BLaER1 (cell line): ENCODE results near the gene KCP.

Source experiments
- H3K27ac ChIP-seq: shearing (Covaris generic); formaldehyde crosslinking; 2 replicates; pipeline ENCODE4 v1.8.1; 2022
- H3K27me3 ChIP-seq: shearing (Covaris generic); formaldehyde crosslinking; 2 replicates; pipeline ENCODE4 v1.8.1; 2022
- H3K36me3 ChIP-seq: shearing (Covaris generic); formaldehyde crosslinking; 2 replicates; pipeline ENCODE4 v1.8.1; 2022
- H3K4me1 ChIP-seq: shearing (Covaris generic); formaldehyde crosslinking; 2 replicates; pipeline ENCODE4 v1.8.1; 2022
- H3K4me2 ChIP-seq: shearing (Covaris generic); formaldehyde crosslinking; 2 replicates; pipeline ENCODE4 v1.8.1; 2022
- H3K4me3 ChIP-seq: shearing (Covaris generic); formaldehyde crosslinking; 2 replicates; pipeline ENCODE4 v1.8.1; 2022
- H3K9ac ChIP-seq: shearing (Covaris generic); formaldehyde crosslinking; 2 replicates; pipeline ENCODE4 v1.8.1; 2022
- H3K9me3 ChIP-seq: shearing (Covaris generic); formaldehyde crosslinking; 2 replicates; pipeline ENCODE4 v1.8.1; 2022
- H4K20me1 ChIP-seq: shearing (Covaris generic); formaldehyde crosslinking; 2 replicates; pipeline ENCODE4 v1.8.1; 2022
- Cebpa-rat ChIP-seq: shearing (Covaris generic); IDR thresholded peaks from 2 replicates; pipeline ENCODE4 v1.8.1; 2022

KCP gene

GRCh38 chr7:128887169-128888038 lies 23.1 kb downstream of the KCP start:
- Histone ChIP-seq H4K20me1 (no peaks in the 10 kb centered on the region), H3K27me3 (peaks cover 45% of the 10 kb centered on the region), H3K4me1 (peaks cover 9% of the 10 kb centered on the region), H3K9ac (no peak overlapping the region), H3K4me2 (no peak overlapping the region), H3K4me3 (no peak overlapping the region), H3K9me3 (no peaks in the 10 kb centered on the region), H3K27ac (no peak overlapping the region), H3K36me3 (no peaks in the 10 kb centered on the region)
- no peak for TF ChIP-seq Cebpa-rat

GRCh38 chr7:128886391-128887168 lies 23.9 kb downstream of the KCP start:
- no peak overlapping the region for H3K9ac ChIP-seq
- no peak overlapping the region for H3K4me2 ChIP-seq
- no peak for TF ChIP-seq Cebpa-rat
- no peak overlapping the region for H3K27ac ChIP-seq
- H3K9me3 ChIP-seq, result no peaks in the 10 kb centered on the region
- H3K27me3 ChIP-seq, result peaks cover 39% of the 10 kb centered on the region
- no peaks in the 10 kb centered on the region for H4K20me1 ChIP-seq
- no peaks in the 10 kb centered on the region for H3K36me3 ChIP-seq
- H3K4me3 ChIP-seq, result no peak overlapping the region
- H3K4me1 ChIP-seq, result peaks cover 9% of the 10 kb centered on the region

GRCh38 chr7:128885370-128886187 lies 24.9 kb downstream of the KCP start:
- H3K4me1 ChIP-seq, result peaks cover 9% of the 10 kb centered on the region
- peaks cover 29% of the 10 kb centered on the region for H3K27me3 ChIP-seq
- no peak overlapping the region for H3K4me3 ChIP-seq
- no peak overlapping the region for H3K9ac ChIP-seq
- H3K4me2 ChIP-seq, result no peak overlapping the region
- H3K9me3 ChIP-seq, result no peaks in the 10 kb centered on the region
- no peaks in the 10 kb centered on the region for H4K20me1 ChIP-seq
- no peak for TF ChIP-seq Cebpa-rat
- no peak overlapping the region for H3K27ac ChIP-seq
- H3K36me3 ChIP-seq, result no peaks in the 10 kb centered on the region

- peak overlapping the region; percentile 64; the same call in 1 of the 2 replicates for H3K4me2 ChIP-seq
- no peak overlapping the region for H3K27ac ChIP-seq
- H3K4me1 ChIP-seq, result peaks cover 9% of the 10 kb centered on the region
- TF ChIP-seq Cebpa-rat, result no peak
- H4K20me1 ChIP-seq, result no peaks in the 10 kb centered on the region
- peaks cover 20% of the 10 kb centered on the region for H3K27me3 ChIP-seq
- H3K36me3 ChIP-seq, result no peaks in the 10 kb centered on the region
- no peaks in the 10 kb centered on the region for H3K9me3 ChIP-seq
- no peak overlapping the region for H3K4me3 ChIP-seq
- no peak overlapping the region for H3K9ac ChIP-seq
These were observed 25.7 kb downstream of the KCP start for GRCh38 chr7:128884561-128885369.

GRCh38 chr7:128883622-128884448 lies 26.7 kb downstream of the KCP start:
- H3K27me3 ChIP-seq, result peaks cover 11% of the 10 kb centered on the region
- peaks cover 9% of the 10 kb centered on the region for H3K4me1 ChIP-seq
- no peaks in the 10 kb centered on the region for H3K36me3 ChIP-seq
- peak overlapping the region; percentile 64 for H3K4me2 ChIP-seq
- no peaks in the 10 kb centered on the region for H4K20me1 ChIP-seq
- no peaks in the 10 kb centered on the region for H3K9me3 ChIP-seq
- TF ChIP-seq Cebpa-rat, result no peak
- H3K4me3 ChIP-seq, result peak overlapping the region; percentile 37
- H3K27ac ChIP-seq, result peak overlapping the region; percentile 54; the same call in 1 of the 2 replicates
- no peak overlapping the region for H3K9ac ChIP-seq

GRCh38 chr7:128882134-128882533 lies 28.4 kb downstream of the KCP start:
- H3K27ac ChIP-seq, result no peak overlapping the region
- no peaks in the 10 kb centered on the region for H3K27me3 ChIP-seq
- no peak overlapping the region for H3K9ac ChIP-seq
- peaks cover 19% of the 10 kb centered on the region for H3K4me1 ChIP-seq
- no peak for TF ChIP-seq Cebpa-rat
- H3K36me3 ChIP-seq, result no peaks in the 10 kb centered on the region
- no peak overlapping the region for H3K4me3 ChIP-seq
- H3K9me3 ChIP-seq, result no peaks in the 10 kb centered on the region
- no peak overlapping the region for H3K4me2 ChIP-seq
- H4K20me1 ChIP-seq, result no peaks in the 10 kb centered on the region

GRCh38 chr7:128881458-128882125 lies 28.9 kb downstream of the KCP start:
- H3K9ac ChIP-seq, result no peak overlapping the region
- TF ChIP-seq Cebpa-rat, result no peak
- no peak overlapping the region for H3K27ac ChIP-seq
- H3K4me3 ChIP-seq, result no peak overlapping the region
- H3K9me3 ChIP-seq, result no peaks in the 10 kb centered on the region
- H3K27me3 ChIP-seq, result no peaks in the 10 kb centered on the region
- peaks cover 24% of the 10 kb centered on the region for H3K4me1 ChIP-seq
- no peak overlapping the region for H3K4me2 ChIP-seq
- no peaks in the 10 kb centered on the region for H3K36me3 ChIP-seq
- no peaks in the 10 kb centered on the region for H4K20me1 ChIP-seq
